ENCODE data around the gene SPEM1.

GRCh38 chr17:7466639-7467341 lies 46.7 kb downstream of the SPEM1 start:
- TF ChIP-seq CTCF (IDR thresholded peaks at IDR 0.05) (no peak), POLR2AphosphoS5 (IDR thresholded peaks at IDR 0.05) (peak in 1 of 2 donors; percentile 55)
